Loucy (cell line): ENCODE data around the gene CMA1.

Experiments used
- EZH2phosphoT487 ChIP-seq: fragments of 200-600 bp; IDR thresholded peaks from 2 replicates; pipeline ENCODE4 v1.6.1; 2018; ENCODE audit warnings: antibody characterized with exemption, mild to moderate bottlenecking, moderate library complexity, borderline replicate concordance
- TF ChIP-seq, protein P1 (sequence below): fragments of 200-600 bp; sonication (generic); conservative IDR thresholded peaks from 2 replicates; pipeline ENCODE4 v1.5.1; 2014; ENCODE audit warnings: mild to moderate bottlenecking, antibody characterized with exemption, low read length

DNA sequence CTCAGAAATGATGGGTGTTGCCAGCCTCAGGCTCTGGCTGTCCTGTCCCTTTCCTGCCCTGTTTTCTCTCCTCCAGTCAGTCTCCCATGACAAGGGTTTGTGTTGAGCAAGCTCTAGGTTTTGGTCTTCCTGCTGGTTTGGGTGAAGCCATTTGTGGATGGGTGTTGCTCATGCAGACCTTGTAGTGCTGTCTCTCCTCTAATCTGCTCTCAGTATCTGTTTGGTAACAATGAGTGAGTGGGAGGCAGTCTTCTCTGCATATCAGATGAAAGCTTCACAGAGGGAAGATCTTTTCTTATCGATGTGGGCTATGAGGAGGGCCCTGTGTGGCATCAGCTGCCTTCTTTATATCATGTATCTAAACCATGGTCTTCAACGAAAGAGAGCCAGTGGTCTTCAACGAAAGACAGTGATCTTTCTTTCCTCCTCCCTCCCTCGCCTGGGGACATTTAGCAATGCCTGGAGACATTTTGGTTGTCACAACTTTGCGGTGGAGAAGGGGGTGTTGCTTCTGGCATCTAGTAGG lies 3.6 kb downstream of the CMA1 start:
- TF ChIP-seq, protein P1, sequence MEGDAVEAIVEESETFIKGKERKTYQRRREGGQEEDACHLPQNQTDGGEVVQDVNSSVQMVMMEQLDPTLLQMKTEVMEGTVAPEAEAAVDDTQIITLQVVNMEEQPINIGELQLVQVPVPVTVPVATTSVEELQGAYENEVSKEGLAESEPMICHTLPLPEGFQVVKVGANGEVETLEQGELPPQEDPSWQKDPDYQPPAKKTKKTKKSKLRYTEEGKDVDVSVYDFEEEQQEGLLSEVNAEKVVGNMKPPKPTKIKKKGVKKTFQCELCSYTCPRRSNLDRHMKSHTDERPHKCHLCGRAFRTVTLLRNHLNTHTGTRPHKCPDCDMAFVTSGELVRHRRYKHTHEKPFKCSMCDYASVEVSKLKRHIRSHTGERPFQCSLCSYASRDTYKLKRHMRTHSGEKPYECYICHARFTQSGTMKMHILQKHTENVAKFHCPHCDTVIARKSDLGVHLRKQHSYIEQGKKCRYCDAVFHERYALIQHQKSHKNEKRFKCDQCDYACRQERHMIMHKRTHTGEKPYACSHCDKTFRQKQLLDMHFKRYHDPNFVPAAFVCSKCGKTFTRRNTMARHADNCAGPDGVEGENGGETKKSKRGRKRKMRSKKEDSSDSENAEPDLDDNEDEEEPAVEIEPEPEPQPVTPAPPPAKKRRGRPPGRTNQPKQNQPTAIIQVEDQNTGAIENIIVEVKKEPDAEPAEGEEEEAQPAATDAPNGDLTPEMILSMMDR = no peak
- no peak for TF ChIP-seq EZH2phosphoT487
